H1 (cell line): ENCODE results near the gene KRTAP1-5. TPM values are rescaled to one million over a fixed set of nuclear protein-coding genes. Genes with fewer than 3 reads are reported as not detected.

Experiments
- CTCF ChIA-PET: fragments of 300-600 bp; sonication (Branson Sonifier 250); formaldehyde crosslinking; loops from one replicate; lab custom pipeline; 2021; ENCODE audit not compliant: partially characterized antibody; lab: Charles Lee
- POLR2A ChIA-PET: fragments of 300-600 bp; sonication (Branson Sonifier 250); formaldehyde crosslinking; loops from one replicate; lab custom pipeline; 2021; ENCODE audit warnings: inconsistent platforms; ENCODE audit not compliant: partially characterized antibody; lab: Charles Lee
- DNase-seq, 2 experiments: peaks; one replicate each; pipeline versions ENCODE4 v3.0.0 to v3.0.0-alpha.2; 2010 to 2022; ENCODE audit warnings: low spot score in 2 of 2, low read depth in 1 of 2, mixed read lengths in 1 of 2
- FAIRE-seq: peaks from 2 replicates; lab custom pipeline; 2011; peaks lifted over from hg19 to GRCh38; lab: Jason Lieb, UNC
- H2AFZ ChIP-seq: 2 replicates; pipeline ENCODE4 v1.8.1; 2012; ENCODE audit warnings: low read length, inconsistent platforms
- H2AK5ac ChIP-seq: 2 replicates; pipeline ENCODE4 v1.6.1; 2013; ENCODE audit warnings: low read depth, low read length
- H2BK120ac ChIP-seq: replicated peaks from 2 replicates; pipeline ENCODE3; 2013; ENCODE audit warnings: low read depth, low read length, inconsistent platforms
- H2BK12ac ChIP-seq: 2 replicates; pipeline ENCODE4 v1.6.1; 2013; ENCODE audit warnings: low read depth, low read length
- H2BK15ac ChIP-seq: 2 replicates; pipeline ENCODE4 v1.6.1; 2013; ENCODE audit warnings: low read length
- H2BK20ac ChIP-seq: 2 replicates; pipeline ENCODE4 v1.6.1; 2013; ENCODE audit warnings: low read length
- H2BK5ac ChIP-seq: 2 replicates; pipeline ENCODE4 v1.6.1; 2013; ENCODE audit warnings: low read depth, low read length
- H3K14ac ChIP-seq: 2 replicates; pipeline ENCODE4 v1.6.1; 2013; ENCODE audit warnings: inconsistent platforms; ENCODE audit not compliant: insufficient read length
- H3K18ac ChIP-seq: 2 replicates; pipeline ENCODE4 v1.6.1; 2013; ENCODE audit warnings: low read length; ENCODE audit errors: extremely low read depth
- H3K23ac ChIP-seq: 2 replicates; pipeline ENCODE4 v1.6.1; 2013; ENCODE audit warnings: inconsistent platforms; ENCODE audit not compliant: insufficient read length
- H3K23me2 ChIP-seq: 2 replicates; pipeline ENCODE4 v1.6.1; 2013; ENCODE audit warnings: low read depth, low read length
- H3K27ac ChIP-seq: 2 replicates; pipeline ENCODE4 v1.6.1; 2011; ENCODE audit warnings: low read depth, low read length, inconsistent platforms
- H3K27me3 ChIP-seq, 4 experiments: replicated peaks in 1 of 4; 1 replicate in 1 of 4; 2 replicates in 3 of 4; pipeline versions ENCODE4 v1.6.1 to v1.8.1; 2011 to 2013; ENCODE audit warnings: low read length in 3 of 4, mild to moderate bottlenecking in 3 of 4, inconsistent platforms in 2 of 4, mixed read lengths in 2 of 4, moderate library complexity in 1 of 4; ENCODE audit not compliant: control insufficient read depth in 3 of 4, insufficient read depth in 3 of 4; ENCODE audit errors: extremely low read depth in 1 of 4
- H3K36me3 ChIP-seq, 4 experiments: 2 replicates each; pipeline versions ENCODE4 v1.6.1 to v1.8.1; 2011 to 2013; ENCODE audit warnings: mild to moderate bottlenecking in 4 of 4, low read length in 3 of 4, moderate library complexity in 2 of 4, control low read depth in 1 of 4, inconsistent platforms in 1 of 4; ENCODE audit not compliant: insufficient read depth in 4 of 4, control insufficient read depth in 2 of 4
- H3K4ac ChIP-seq: replicated peaks from 2 replicates; pipeline ENCODE3; 2013; ENCODE audit warnings: low read length, low read depth, mixed read lengths, inconsistent platforms; ENCODE audit not compliant: insufficient read length
- H3K4me1 ChIP-seq, 4 experiments: replicated peaks in 1 of 4; 1 replicate in 1 of 4; 2 replicates in 3 of 4; pipeline versions ENCODE4 v1.6.1 to v1.8.1; 2011 to 2013; ENCODE audit warnings: low read length in 3 of 4, inconsistent platforms in 2 of 4, mixed read lengths in 1 of 4; ENCODE audit not compliant: insufficient read depth in 4 of 4, control insufficient read depth in 3 of 4
- H3K4me2 ChIP-seq, 2 experiments: 2 replicates each; pipeline versions ENCODE4 v1.6.1 to v1.8.1; 2011 to 2013; ENCODE audit warnings: low read depth in 2 of 2, low read length in 2 of 2, control low read depth in 1 of 2, inconsistent platforms in 1 of 2, mild to moderate bottlenecking in 1 of 2; ENCODE audit not compliant: insufficient read depth in 1 of 2
- H3K4me3 ChIP-seq, 4 experiments: fragments of 200-600, 300-600 bp in 1 of 4; sonication (generic), shearing (Covaris generic), sonication (Bioruptor Twin) in 1 of 4; 2 replicates each; pipeline versions ENCODE4 v1.5.1 to v1.8.1; 2011 to 2016; ENCODE audit warnings: low read length in 4 of 4, low read depth in 3 of 4, control low read depth in 2 of 4, inconsistent platforms in 2 of 4, mild to moderate bottlenecking in 2 of 4, mixed read lengths in 1 of 4, moderate library complexity in 1 of 4; ENCODE audit not compliant: insufficient read depth in 2 of 4; ENCODE audit errors: extremely low read depth in 1 of 4
- H3K56ac ChIP-seq: replicated peaks from 2 replicates; pipeline ENCODE3; 2013; ENCODE audit warnings: low read depth, mild to moderate bottlenecking, mixed read lengths, low read length, inconsistent platforms; ENCODE audit not compliant: insufficient read length
- H3K79me1 ChIP-seq: 2 replicates; pipeline ENCODE4 v1.6.1; 2013; ENCODE audit warnings: low read depth, low read length, control low read depth
- H3K79me2 ChIP-seq, 2 experiments: 2 replicates each; pipeline versions ENCODE4 v1.6.1 to v1.8.1; 2012 to 2013; ENCODE audit warnings: low read length in 2 of 2, mild to moderate bottlenecking in 2 of 2, inconsistent platforms in 1 of 2; ENCODE audit not compliant: insufficient read depth in 2 of 2, control insufficient read depth in 1 of 2
- H3K9ac ChIP-seq, 4 experiments: replicated peaks in 1 of 4; 1 replicate in 1 of 4; 2 replicates in 3 of 4; pipeline versions ENCODE4 v1.6.1 to v1.8.1; 2011 to 2013; ENCODE audit warnings: low read depth in 3 of 4, low read length in 3 of 4, control low read depth in 2 of 4, mild to moderate bottlenecking in 2 of 4, moderate library complexity in 2 of 4, inconsistent platforms in 1 of 4; ENCODE audit errors: extremely low read depth in 1 of 4
- H3K9me3 ChIP-seq, 2 experiments: 2 replicates each; pipeline versions ENCODE4 v1.6.1 to v1.8.1; 2012 to 2013; ENCODE audit warnings: mild to moderate bottlenecking in 2 of 2, moderate library complexity in 2 of 2, control low read depth in 1 of 2, inconsistent platforms in 1 of 2, low read depth in 1 of 2, low read length in 1 of 2, mixed read lengths in 1 of 2; ENCODE audit not compliant: insufficient read depth in 2 of 2
- H4K20me1 ChIP-seq, 2 experiments: replicated peaks in 1 of 2; 2 replicates each; pipeline versions ENCODE3 to v1.8.1; 2011 to 2013; ENCODE audit warnings: inconsistent platforms in 2 of 2, low read length in 2 of 2, mild to moderate bottlenecking in 1 of 2; ENCODE audit not compliant: insufficient read depth in 2 of 2, control insufficient read depth in 1 of 2
- H4K5ac ChIP-seq: 2 replicates; pipeline ENCODE4 v1.6.1; 2013; ENCODE audit warnings: low read length, low read depth, mixed read lengths, inconsistent platforms; ENCODE audit not compliant: insufficient read length
- H4K8ac ChIP-seq: 2 replicates; pipeline ENCODE4 v1.8.0; 2013; ENCODE audit warnings: mild to moderate bottlenecking, moderate library complexity, low read length, inconsistent platforms; ENCODE audit not compliant: insufficient read depth; ENCODE audit errors: extremely low read depth
- H4K91ac ChIP-seq: replicated peaks from 2 replicates; pipeline ENCODE3; 2013; ENCODE audit warnings: low read length, mixed read lengths, inconsistent platforms; ENCODE audit not compliant: insufficient read length
- ASH2L ChIP-seq: fragments of 200-600, 300-600 bp; sonication (generic); IDR thresholded peaks from one replicate; pipeline ENCODE4 v1.7.1; 2017; ENCODE audit warnings: low read length
- BRCA1 ChIP-seq: IDR thresholded peaks from 2 replicates; pipeline ENCODE4 v1.6.1; 2012; ENCODE audit warnings: low read depth, low read length, improper control_type of control experiment
- CBX5 ChIP-seq: fragments of 300-800, 300-1000 bp; sonication (generic); IDR thresholded peaks from 2 replicates; pipeline ENCODE4 v1.7.1; 2016; ENCODE audit warnings: antibody characterized with exemption, low read length, low read depth
- CHD1 ChIP-seq: IDR thresholded peaks from 2 replicates; pipeline ENCODE4 v1.6.1; 2012; ENCODE audit warnings: low read depth, low read length, improper control_type of control experiment
- KDM1A ChIP-seq: fragments of 200-600, 300-600 bp; sonication (generic); IDR thresholded peaks from 2 replicates; pipeline ENCODE4 v1.7.1; 2016; ENCODE audit warnings: mild to moderate bottlenecking, low read length, borderline replicate concordance
- NRF1 ChIP-seq: IDR thresholded peaks from 2 replicates; pipeline ENCODE4 v1.6.1; 2011; ENCODE audit warnings: mild to moderate bottlenecking, low read depth, low read length, improper control_type of control experiment
- SP2 ChIP-seq: IDR thresholded peaks from 2 replicates; pipeline ENCODE4 v1.6.1; 2012; ENCODE audit warnings: mild to moderate bottlenecking, low read length, inconsistent platforms
- SRF ChIP-seq: IDR thresholded peaks from 2 replicates; pipeline ENCODE4 v1.6.1; 2011; ENCODE audit warnings: mild to moderate bottlenecking, low read depth, low read length, moderate library complexity
- TAF1 ChIP-seq: IDR thresholded peaks from 2 replicates; pipeline ENCODE4 v1.6.1; 2011; ENCODE audit warnings: mild to moderate bottlenecking, low read depth, low read length
- TAF7 ChIP-seq: optimal IDR thresholded peaks from 2 replicates; pipeline ENCODE3; 2011; ENCODE audit warnings: low read depth, mild to moderate bottlenecking, inconsistent platforms, low read length, moderate library complexity, borderline replicate concordance
- TCF12 ChIP-seq: IDR thresholded peaks from 2 replicates; pipeline ENCODE4 v1.6.1; 2011; ENCODE audit warnings: low read depth, mild to moderate bottlenecking, low read length
- USF2 ChIP-seq: IDR thresholded peaks from 2 replicates; pipeline ENCODE4 v1.6.1; 2011; ENCODE audit warnings: low read length, improper control_type of control experiment
- ZNF274 ChIP-seq: IDR thresholded peaks from 2 replicates; pipeline ENCODE4 v1.7.0; 2012; ENCODE audit warnings: low read length, borderline replicate concordance; ENCODE audit errors: extremely low read depth
- WGBS, 2 experiments: shearing (Covaris generic) in 1 of 2; methylation state at CpG; one replicate each; pipeline versions ENCODE4 v1.1.6 to v1.1.7; 2013 to 2015; ENCODE audit warnings: low lambda C conversion rate in 2 of 2, mixed read lengths in 2 of 2, inconsistent platforms in 1 of 2, low coverage in 1 of 2, missing lambda C conversion rate in 1 of 2; ENCODE audit not compliant: insufficient replicate concordance in 2 of 2, insufficient coverage in 1 of 2, insufficient read length in 1 of 2; ENCODE audit errors: extremely low coverage in 1 of 2, missing lambda C conversion rate in 1 of 2; 5-methylcytosine and 5-hydroxymethylcytosine counted together
- polyA plus RNA-seq, 7 experiments: library from polyadenylated mRNA; depleted of rRNA in 3 of 7; stranded (reverse) in 5 of 7; unstranded in 2 of 7; fragments of >200 nt in 5 of 7; fragments of 200-250 nt in 2 of 7; gene quantifications; 1 replicate in 5 of 7; 2 replicates in 1 of 7; 4 replicates in 1 of 7; pipeline versions ENCODE4 v1.2.1 to v1.2.3, GENCODE V29; 2011 to 2013; ENCODE audit warnings: missing spikeins in 2 of 7, mixed read lengths in 2 of 7
- total RNA-seq: library from RNA; stranded (reverse); fragmentation: NEBNext Ultra II Directional; extraction: Animal tissue kit (Norgen Biotek cat#: 25700); gene quantifications from 2 replicates; pipeline ENCODE4 v1.2.1, GENCODE V29; 2021

The KRTAP1-5 gene
- total and polyA plus RNA-seq, 2 of the 8 experiments (the other 6 are each of a cell fraction or from before 2014, with no cell fraction given): not detected

DNA sequence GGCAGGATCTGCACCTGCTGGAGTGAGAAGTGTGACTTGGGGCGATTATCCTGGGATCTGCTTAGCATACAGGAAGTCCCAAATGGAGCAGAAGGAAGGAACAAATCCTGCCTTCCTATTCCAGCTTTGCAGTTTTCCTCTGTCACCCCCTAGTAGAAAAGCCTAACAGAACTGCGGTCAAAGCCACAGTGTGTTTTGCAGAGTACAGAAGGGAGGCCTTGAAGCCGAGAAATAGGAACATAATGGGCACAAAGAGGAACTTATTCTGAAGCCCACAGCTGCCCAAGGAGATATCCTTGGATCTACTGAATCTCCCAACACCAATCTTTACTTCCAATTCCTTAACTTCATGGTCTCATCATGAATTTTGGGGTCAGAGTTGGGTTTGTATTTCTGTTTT lies 8.5 kb downstream of the KRTAP1-5 start:
- H2BK15ac ChIP-seq: no peak overlapping the region
- H3K23ac ChIP-seq: no peak overlapping the region
- no peaks in the 10 kb centered on the region for H3K79me1 ChIP-seq
- no peak overlapping the region for H2AK5ac ChIP-seq
- no peak overlapping the region for H3K9ac ChIP-seq
- H3K18ac ChIP-seq: no peak overlapping the region
- H3K4me3 ChIP-seq: no peak overlapping the region
- H3K36me3 ChIP-seq: no peaks in the 10 kb centered on the region
- FAIRE-seq (no peak), DNase-seq (no peak)
- H3K23me2 ChIP-seq: no peaks in the 10 kb centered on the region
- no peak overlapping the region for H3K56ac ChIP-seq
- H4K8ac ChIP-seq: no peak overlapping the region
- no peak overlapping the region for H2BK5ac ChIP-seq
- H3K4me1 ChIP-seq: no peaks in the 10 kb centered on the region
- no peak for TF ChIP-seq TAF1
- no peak for TF ChIP-seq CHD1
- TF ChIP-seq NRF1: no peak
- no peak for TF ChIP-seq KDM1A
- no peak for TF ChIP-seq CBX5
- no peak for TF ChIP-seq ZNF274
- TF ChIP-seq USF2: no peak
- TF ChIP-seq SP2: no peak
- no peak for TF ChIP-seq BRCA1
- TF ChIP-seq ASH2L: no peak
- no peak for TF ChIP-seq TCF12
- no peak for TF ChIP-seq TAF7
- TF ChIP-seq SRF: no peak
- no peak overlapping the region for H2BK12ac ChIP-seq
- no peaks in the 10 kb centered on the region for H4K20me1 ChIP-seq
- no peak overlapping the region for H2BK120ac ChIP-seq
- no peak overlapping the region for H4K91ac ChIP-seq
- H4K5ac ChIP-seq: no peak overlapping the region
- H3K14ac ChIP-seq: no peak overlapping the region
- ChIA-PET POLR2A (no interaction called here), CTCF (interaction anchor here (0.9 to 1.1 kb wide), 2 partner anchors 10 to 37 kb away, joined by 3 to 4 read pairs; partner anchors contain the start of gene KRTAP3-1)
- peak overlapping the region; percentile 46; the same call in 1 of the 2 replicates for H2AFZ ChIP-seq
- WGBS, 2 experiments: 83% methylated on average over 3 of the region's 3 CpGs; no CpG with 5 or more reads in 1 of the 2 experiments
- no peaks in the 10 kb centered on the region for H3K9me3 ChIP-seq
- H3K27ac ChIP-seq: no peak overlapping the region
- H3K4ac ChIP-seq: no peak overlapping the region
- H3K4me2 ChIP-seq: no peak overlapping the region
- no peak overlapping the region for H2BK20ac ChIP-seq
- H3K27me3 ChIP-seq: no peaks in the 10 kb centered on the region; a peak in 1 of 7 replicates
- H3K79me2 ChIP-seq: no peaks in the 10 kb centered on the region
